ENCODE data around the gene TAF3. TPM values are rescaled to one million over a fixed set of nuclear protein-coding genes. Genes with fewer than 3 reads are reported as not detected.

Gene TAF3
- total RNA-seq, 2 experiments from 2014 or later: 12.2 to 17.7 TPM

DNA sequence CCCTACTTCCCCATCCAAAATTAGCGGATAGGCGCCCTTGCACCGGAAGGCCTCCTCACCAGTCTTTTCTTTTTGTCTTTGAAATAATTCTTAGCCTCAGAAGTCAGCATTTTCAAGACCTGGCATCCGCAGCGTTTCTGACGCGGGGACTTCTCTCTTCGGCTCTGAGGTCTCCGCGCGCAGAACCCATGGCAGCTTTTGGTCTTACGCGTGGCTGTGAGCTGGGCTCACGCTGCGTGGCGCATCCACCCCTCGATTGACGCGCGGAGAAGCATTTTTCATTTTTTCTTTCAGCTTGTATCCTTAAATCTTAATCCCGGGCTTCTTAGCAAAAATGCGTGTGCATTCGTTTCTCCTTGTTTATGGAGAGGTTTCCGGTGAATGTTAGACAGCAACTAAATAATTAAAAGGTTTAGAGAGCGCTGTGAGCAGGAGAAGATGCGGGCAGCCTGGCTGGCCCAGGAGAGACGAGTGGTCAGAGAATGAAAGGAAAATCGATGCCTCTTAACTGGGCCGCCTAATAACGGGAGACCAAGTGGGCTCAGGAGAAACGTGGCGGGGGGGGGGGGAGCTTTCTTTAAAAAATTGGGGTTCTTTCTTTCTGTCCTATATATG lies 234.1 kb downstream of the TAF3 start:
- Mint-ChIP-seq H3K4me3 (peak overlapping the region; percentile 96), H3K27me3 (peaks cover 28% of the 10 kb centered on the region), H3K36me3 (ENCODE audit: low read depth) (peaks cover 15% of the 10 kb centered on the region), H3K27ac (peak overlapping the region; percentile 53), H3K4me1 (peaks cover 39% of the 10 kb centered on the region), H3K9me3 (ENCODE audit: low read depth) (no peaks in the 10 kb centered on the region)
- intact Hi-C loops (cut with DNase I, micrococcal nuclease): loop anchor here (2.0 to 10.0 kb wide), 12 partner anchors 190 to 1850 kb away; partner anchors contain the start of genes ATP5F1C (in 1 of the 2) and PFKFB3 (in 1 of the 2)
- ChIA-PET POLR2A (no interaction called here), CTCF (interaction anchor here (1.0 to 1.3 kb wide), 2 partner anchors 11 to 446 kb away, joined by 3 read pairs; no protein-coding TSS in a partner anchor)
- ATAC-seq: no peak
- DNase-seq: peak; percentile 67

DNA sequence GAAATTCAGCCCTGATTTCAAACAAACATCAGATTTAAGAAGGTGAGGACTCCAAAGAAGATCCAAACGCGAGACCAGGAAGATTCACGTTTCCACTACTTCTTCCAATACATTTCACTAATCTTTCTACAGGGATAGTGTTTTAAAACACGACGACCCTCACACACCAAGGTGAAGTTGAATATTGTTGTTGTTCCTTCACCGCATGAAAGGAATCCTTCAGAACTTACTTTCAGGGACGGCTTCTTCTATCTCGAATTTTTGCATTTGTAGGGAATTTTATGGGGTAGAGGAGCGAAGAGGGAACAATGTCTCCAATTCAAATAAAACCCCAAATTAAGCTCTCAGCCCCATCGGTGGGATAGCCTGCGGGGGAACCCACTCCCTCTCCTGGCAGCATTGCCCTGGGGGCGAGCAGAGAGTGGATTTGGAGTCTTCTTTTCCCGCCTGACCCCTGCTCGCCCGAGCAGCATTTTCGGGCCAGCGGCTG lies 234.7 kb downstream of the TAF3 start:
- ChIA-PET CTCF (interaction anchor here (1.0 kb wide), 1 partner anchor 446 kb away, joined by 3 read pairs; no protein-coding TSS in a partner anchor), POLR2A (no interaction called here)
- H3K4me3 Mint-ChIP-seq: peak overlapping the region; percentile 96
- peaks cover 21% of the 10 kb centered on the region for H3K36me3 Mint-ChIP-seq (ENCODE audit: low read depth)
- H3K4me1 Mint-ChIP-seq: peaks cover 38% of the 10 kb centered on the region
- no peaks in the 10 kb centered on the region for H3K9me3 Mint-ChIP-seq (ENCODE audit: low read depth)
- H3K27ac Mint-ChIP-seq: no peak overlapping the region
- ATAC-seq (no peak), DNase-seq (no peak)
- intact Hi-C loops (cut with DNase I, micrococcal nuclease): loop anchor here (1.0 to 10.0 kb wide), 16 partner anchors 12 to 1851 kb away; partner anchors contain the start of genes ATP5F1C (in 1 of the 2) and PFKFB3 (in 1 of the 2)
- peaks cover 23% of the 10 kb centered on the region for H3K27me3 Mint-ChIP-seq

DNA sequence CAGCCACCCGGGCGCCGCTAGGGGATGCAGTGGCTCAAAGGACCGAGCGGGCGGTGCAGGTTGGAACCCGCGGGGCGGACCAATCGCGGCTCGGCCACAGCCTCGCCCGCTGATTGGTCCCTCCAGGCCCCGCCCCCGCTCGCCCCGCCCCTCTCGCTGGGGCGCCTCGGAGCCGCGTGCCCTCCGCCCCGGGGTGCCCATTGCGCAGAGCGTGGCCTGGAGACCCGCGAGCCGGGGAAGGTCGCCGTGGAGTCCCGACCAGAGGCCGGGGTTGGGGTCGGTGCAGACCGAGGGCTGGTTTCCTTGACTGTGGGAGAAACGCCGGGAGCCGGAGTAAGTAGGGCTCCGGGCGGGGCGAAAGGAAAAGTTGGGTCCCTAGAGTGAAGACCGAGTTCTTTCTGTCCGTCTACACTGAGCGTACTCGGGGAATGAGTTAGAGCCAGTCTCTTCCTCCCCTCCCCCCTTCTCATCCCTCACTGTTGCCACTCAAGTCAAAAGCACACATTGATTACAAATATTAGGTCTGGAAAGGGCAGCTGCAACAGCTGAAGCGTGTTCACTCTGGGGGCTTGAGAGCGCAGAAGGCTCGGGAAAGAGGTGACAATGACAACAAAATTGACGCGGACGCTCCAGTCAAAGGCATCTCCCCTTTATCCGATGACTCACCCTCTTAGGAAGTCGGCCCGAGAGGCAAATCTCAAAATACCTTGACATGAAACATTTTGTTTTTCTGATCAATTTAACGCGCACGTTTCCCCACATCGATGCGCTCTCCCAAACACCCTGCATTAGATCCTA lies 235.3 kb downstream of the TAF3 start:
- Mint-ChIP-seq H3K27me3 (peaks cover 18% of the 10 kb centered on the region), H3K9me3 (ENCODE audit: low read depth) (no peaks in the 10 kb centered on the region), H3K4me3 (peak overlapping the region; percentile 96), H3K27ac (peak overlapping the region; percentile 94), H3K4me1 (peaks cover 39% of the 10 kb centered on the region), H3K36me3 (ENCODE audit: low read depth) (peaks cover 27% of the 10 kb centered on the region)
- POLR2A ChIA-PET: interaction anchor here (0.6 kb wide), 2 partner anchors 12 to 13 kb away, joined by 3 to 4 read pairs; no protein-coding TSS in a partner anchor
- peak; percentile 98 for DNase-seq
- CTCF ChIA-PET: interaction anchor here (0.5 to 1.0 kb wide), 5 partner anchors 83 to 445 kb away, joined by 3 to 4 read pairs (median 3); no protein-coding TSS in a partner anchor
- peak; percentile 67 for ATAC-seq
- intact Hi-C loops (cut with DNase I, micrococcal nuclease): loop anchor here (1.0 to 10.0 kb wide), 19 partner anchors 12 to 1851 kb away; partner anchors contain the start of genes ATP5F1C (in 1 of the 2), PFKFB3 (in 1 of the 2) and TAF3 (in 1 of the 2)

DNA sequence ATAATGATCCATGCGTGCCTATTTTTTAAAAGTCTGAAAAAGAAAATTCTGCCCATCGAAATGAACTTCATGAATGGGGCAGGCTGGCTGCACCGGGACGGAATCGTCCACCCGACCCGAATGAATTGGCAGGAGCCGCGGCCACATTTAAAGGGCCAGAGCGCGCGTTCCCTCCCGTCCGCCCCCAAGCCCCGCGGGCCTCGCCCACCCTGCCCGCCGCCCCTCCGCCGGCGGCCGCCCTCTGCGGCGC lies 235.9 kb downstream of the TAF3 start:
- Mint-ChIP-seq H3K27me3 (peaks cover 14% of the 10 kb centered on the region), H3K4me1 (peaks cover 39% of the 10 kb centered on the region), H3K4me3 (peak overlapping the region; percentile 96), H3K9me3 (ENCODE audit: low read depth) (no peaks in the 10 kb centered on the region), H3K27ac (peak overlapping the region; percentile 94), H3K36me3 (ENCODE audit: low read depth) (peaks cover 33% of the 10 kb centered on the region)
- POLR2A ChIA-PET: interaction anchor here (0.6 kb wide), 3 partner anchors 12 to 23 kb away, joined by 3 to 4 read pairs (median 3); no protein-coding TSS in a partner anchor
- no peak for DNase-seq
- ATAC-seq: no peak
- CTCF ChIA-PET: interaction anchor here (0.5 to 1.0 kb wide), 4 partner anchors 82 to 378 kb away, joined by 3 to 4 read pairs (median 3); no protein-coding TSS in a partner anchor
- intact Hi-C loops (cut with DNase I, micrococcal nuclease): loop anchor here (1.0 to 10.0 kb wide), 12 partner anchors 188 to 1852 kb away; partner anchors contain the start of genes PFKFB3 (in 1 of the 2) and TAF3 (in 1 of the 2)

DNA sequence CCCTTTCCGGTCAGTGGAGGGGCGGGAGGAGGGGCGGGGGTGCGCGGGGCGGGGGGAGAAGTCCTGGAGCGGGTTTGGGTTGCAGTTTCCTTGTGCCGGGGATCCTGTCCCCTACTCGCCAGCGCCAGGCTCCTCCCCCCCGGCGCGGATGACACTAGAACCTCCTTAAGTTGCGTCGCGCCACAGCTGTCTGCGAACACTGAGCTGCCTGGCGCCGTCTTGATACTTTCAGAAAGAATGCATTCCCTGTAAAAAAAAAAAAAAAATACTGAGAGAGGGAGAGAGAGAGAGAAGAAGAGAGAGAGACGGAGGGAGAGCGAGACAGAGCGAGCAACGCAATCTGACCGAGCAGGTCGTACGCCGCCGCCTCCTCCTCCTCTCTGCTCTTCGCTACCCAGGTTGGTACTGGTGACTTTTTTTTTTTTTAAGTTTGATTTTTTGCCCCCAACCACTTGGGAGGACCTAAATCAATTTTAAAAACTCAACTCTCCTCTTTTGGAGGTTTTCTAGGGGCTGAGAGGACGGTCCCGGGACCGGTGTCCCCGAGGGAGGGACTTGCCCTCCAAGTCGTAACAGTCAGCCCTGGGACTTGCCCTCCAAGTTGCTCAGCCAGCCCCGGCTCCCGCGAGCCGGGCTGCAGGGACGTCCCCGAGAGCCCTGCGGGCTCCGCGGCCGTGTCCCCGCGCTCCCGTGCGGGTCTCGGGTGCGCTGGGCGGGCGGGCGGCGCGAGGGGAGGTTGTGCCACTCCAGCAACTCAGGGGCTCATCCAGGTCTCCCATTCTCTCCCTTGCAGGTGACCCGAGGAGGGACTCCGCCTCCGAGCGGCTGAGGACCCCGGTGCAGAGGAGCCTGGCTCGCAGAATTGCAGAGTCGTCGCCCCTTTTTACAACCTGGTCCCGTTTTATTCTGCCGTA lies 236.4 kb downstream of the TAF3 start, which contains the start of gene GATA3:
GATA3 (plus strand) TSS at position 195 of the 914 bp plus-strand sequence. CDS start 968 bp downstream, outside the sequence.
- peaks cover 37% of the 10 kb centered on the region for H3K36me3 Mint-ChIP-seq (ENCODE audit: low read depth)
- DNase-seq (peak; percentile 91), ATAC-seq (peak; percentile 55)
- no peaks in the 10 kb centered on the region for H3K9me3 Mint-ChIP-seq (ENCODE audit: low read depth)
- intact Hi-C loops (cut with DNase I, micrococcal nuclease): loop anchor here (1.0 to 10.0 kb wide), 14 partner anchors 128 to 1852 kb away; partner anchors contain the start of genes PFKFB3 (in 1 of the 2) and TAF3 (in 1 of the 2)
- H3K27me3 Mint-ChIP-seq: peaks cover 13% of the 10 kb centered on the region
- ChIA-PET POLR2A (interaction anchor here (0.6 kb wide), 1 partner anchor 22 kb away, joined by 3 read pairs; no protein-coding TSS in a partner anchor), CTCF (interaction anchor here (0.5 to 1.0 kb wide), 3 partner anchors 82 to 378 kb away, joined by 3 read pairs; no protein-coding TSS in a partner anchor)
- H3K4me3 Mint-ChIP-seq: peak within 1 kb of the TSS; percentile 96
- peaks cover 43% of the 10 kb centered on the region for H3K4me1 Mint-ChIP-seq
- peak within 1 kb of the TSS; percentile 97 for H3K27ac Mint-ChIP-seq

DNA sequence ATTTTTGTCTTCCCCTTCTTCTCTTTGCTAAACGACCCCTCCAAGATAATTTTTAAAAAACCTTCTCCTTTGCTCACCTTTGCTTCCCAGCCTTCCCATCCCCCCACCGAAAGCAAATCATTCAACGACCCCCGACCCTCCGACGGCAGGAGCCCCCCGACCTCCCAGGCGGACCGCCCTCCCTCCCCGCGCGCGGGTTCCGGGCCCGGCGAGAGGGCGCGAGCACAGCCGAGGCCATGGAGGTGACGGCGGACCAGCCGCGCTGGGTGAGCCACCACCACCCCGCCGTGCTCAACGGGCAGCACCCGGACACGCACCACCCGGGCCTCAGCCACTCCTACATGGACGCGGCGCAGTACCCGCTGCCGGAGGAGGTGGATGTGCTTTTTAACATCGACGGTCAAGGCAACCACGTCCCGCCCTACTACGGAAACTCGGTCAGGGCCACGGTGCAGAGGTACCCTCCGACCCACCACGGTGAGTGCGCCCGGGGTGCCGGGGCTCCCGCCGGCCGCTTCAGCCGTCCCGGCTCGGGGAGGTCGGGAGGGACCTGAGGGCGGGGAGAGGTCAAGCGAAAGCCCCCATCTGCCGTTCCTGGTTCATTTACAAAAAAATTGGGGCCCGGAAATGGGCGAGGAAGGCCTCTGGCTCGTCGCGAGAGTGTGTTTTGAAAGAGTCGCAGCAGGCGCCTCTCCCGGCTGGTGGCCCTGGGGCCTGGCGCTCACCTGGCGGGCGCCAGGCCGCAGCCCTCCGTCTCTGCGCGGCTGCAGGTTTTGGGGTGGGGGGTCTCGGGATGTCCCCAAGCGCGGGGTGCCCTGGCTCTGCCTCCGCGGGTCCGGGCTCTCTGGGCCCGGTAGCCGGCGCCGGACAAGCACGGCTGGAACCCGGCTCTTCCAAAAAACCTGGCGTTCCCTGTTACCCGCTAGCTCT lies 237.4 kb downstream of the TAF3 start:
- CTCF ChIA-PET: no interaction called here
- no peaks in the 10 kb centered on the region for H3K9me3 Mint-ChIP-seq (ENCODE audit: low read depth)
- ATAC-seq (no peak), DNase-seq (peak; percentile 65)
- H3K4me3 Mint-ChIP-seq: peak overlapping the region; percentile 96
- peaks cover 46% of the 10 kb centered on the region for H3K36me3 Mint-ChIP-seq (ENCODE audit: low read depth)
- H3K4me1 Mint-ChIP-seq: peaks cover 51% of the 10 kb centered on the region
- POLR2A ChIA-PET: no interaction called here
- H3K27ac Mint-ChIP-seq: peak overlapping the region; percentile 92
- intact Hi-C loops (cut with DNase I, micrococcal nuclease): loop anchor here (1.0 to 10.0 kb wide), 10 partner anchors 10 to 1239 kb away; no protein-coding TSS in a partner anchor
- peaks cover 13% of the 10 kb centered on the region for H3K27me3 Mint-ChIP-seq

DNA sequence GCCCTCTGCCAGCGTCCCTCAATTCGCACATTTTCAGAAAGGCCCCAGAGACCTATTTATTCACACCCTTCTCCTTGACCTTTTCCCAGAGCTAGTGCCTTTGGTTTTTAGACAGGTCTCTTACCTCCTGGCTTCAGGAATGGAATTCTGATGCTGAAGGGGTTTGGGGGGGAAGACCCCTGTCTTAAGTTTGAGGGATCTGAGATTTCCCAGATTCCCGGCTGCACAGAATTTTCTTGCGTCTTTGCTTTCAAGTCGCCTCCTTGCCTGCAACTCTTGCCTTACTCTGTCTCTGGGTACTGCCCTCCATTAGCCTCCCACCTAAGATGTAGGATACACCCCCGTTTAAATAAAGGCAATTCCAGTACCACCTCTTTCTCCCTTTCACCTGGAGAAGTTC lies 238.1 kb downstream of the TAF3 start:
- ChIA-PET CTCF (interaction anchor here (0.6 kb wide), 1 partner anchor 269 kb away, joined by 3 read pairs; no protein-coding TSS in a partner anchor), POLR2A (no interaction called here)
- Mint-ChIP-seq H3K4me3 (peak overlapping the region; percentile 96), H3K27ac (peak overlapping the region; percentile 98), H3K4me1 (peaks cover 58% of the 10 kb centered on the region), H3K36me3 (ENCODE audit: low read depth) (peaks cover 53% of the 10 kb centered on the region), H3K27me3 (peaks cover 13% of the 10 kb centered on the region), H3K9me3 (ENCODE audit: low read depth) (no peaks in the 10 kb centered on the region)
- intact Hi-C loops (cut with DNase I, micrococcal nuclease): loop anchor here (1.0 to 10.0 kb wide), 9 partner anchors 9 to 1238 kb away; no protein-coding TSS in a partner anchor
- DNase-seq: no peak
- no peak for ATAC-seq

DNA sequence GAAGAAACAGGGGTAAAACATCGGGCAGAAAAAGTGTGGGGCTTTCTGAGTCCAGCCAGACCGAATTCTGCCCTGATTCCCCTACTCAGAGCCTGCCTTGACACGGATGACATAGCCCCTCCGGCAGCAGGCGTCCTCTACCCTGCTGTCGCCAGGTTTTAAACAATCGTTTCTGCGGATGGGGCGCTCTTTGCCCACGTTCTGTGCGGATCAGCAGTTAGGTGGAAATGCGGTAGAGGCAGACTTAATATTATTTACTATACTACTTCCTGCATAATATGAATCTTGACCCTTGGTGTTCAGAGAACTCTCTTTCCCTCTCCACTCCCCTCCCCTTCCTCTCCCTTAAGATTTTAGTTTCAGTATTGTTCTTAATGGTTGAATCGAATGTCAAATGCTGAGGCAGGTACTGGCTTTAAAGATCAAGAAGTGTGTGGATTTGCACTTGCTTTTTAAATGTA lies 238.6 kb downstream of the TAF3 start:
- DNase-seq (peak; percentile 78), ATAC-seq (peak; percentile 17)
- POLR2A ChIA-PET: interaction anchor here (0.6 kb wide), 1 partner anchor 1884 kb away, joined by 3 read pairs; no protein-coding TSS in a partner anchor
- intact Hi-C loops (cut with DNase I, micrococcal nuclease): loop anchor here (1.0 to 10.0 kb wide), 9 partner anchors 8 to 1238 kb away; no protein-coding TSS in a partner anchor
- Mint-ChIP-seq H3K36me3 (ENCODE audit: low read depth) (peaks cover 56% of the 10 kb centered on the region), H3K4me1 (peaks cover 62% of the 10 kb centered on the region), H3K27ac (peak overlapping the region; percentile 98), H3K4me3 (peak overlapping the region; percentile 96), H3K27me3 (peaks cover 12% of the 10 kb centered on the region), H3K9me3 (ENCODE audit: low read depth) (no peaks in the 10 kb centered on the region)
- CTCF ChIA-PET: interaction anchor here (0.6 to 1.1 kb wide), 2 partner anchors 268 to 276 kb away, joined by 3 read pairs; no protein-coding TSS in a partner anchor

DNA sequence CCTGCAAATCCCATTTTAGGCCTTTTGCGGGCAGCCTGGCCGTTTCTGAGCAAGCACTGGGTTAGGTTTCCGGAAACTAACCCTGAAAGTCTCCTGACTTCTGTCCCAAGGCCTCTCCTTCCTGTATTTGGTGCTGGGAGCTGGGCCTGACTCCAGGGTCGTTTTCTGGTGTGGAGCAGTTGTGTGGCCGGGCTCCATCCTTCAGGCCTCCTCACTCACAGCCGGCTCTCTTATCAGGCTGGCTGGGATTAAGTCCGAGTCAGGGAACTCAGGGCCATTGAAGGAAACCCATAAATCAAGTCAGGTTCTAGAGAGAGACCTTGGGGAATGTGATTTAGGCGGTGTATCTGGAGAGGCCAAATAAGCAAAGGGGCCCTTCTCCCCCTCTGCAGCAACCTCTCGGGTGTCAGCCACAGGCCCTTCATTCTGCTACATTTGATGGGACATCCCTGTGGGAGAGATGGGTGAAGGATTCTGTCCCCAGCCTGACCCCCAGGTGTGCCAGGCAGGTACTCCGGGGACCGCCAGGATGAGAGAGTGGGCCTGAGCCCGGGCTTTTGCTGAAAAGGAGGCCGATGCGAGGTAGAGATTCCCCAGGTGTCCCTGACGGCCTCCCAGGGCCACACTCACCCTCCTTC lies 239.4 kb downstream of the TAF3 start:
- intact Hi-C loops (cut with DNase I, micrococcal nuclease): loop anchor here (2.0 to 10.0 kb wide), 8 partner anchors 13 to 1237 kb away; no protein-coding TSS in a partner anchor
- DNase-seq (peak; percentile 30), ATAC-seq (no peak)
- peak overlapping the region; percentile 96 for H3K4me3 Mint-ChIP-seq
- H3K27ac Mint-ChIP-seq: peak overlapping the region; percentile 98
- CTCF ChIA-PET: interaction anchor here (1.1 kb wide), 1 partner anchor 275 kb away, joined by 3 read pairs; no protein-coding TSS in a partner anchor
- H3K9me3 Mint-ChIP-seq (ENCODE audit: low read depth): no peaks in the 10 kb centered on the region
- POLR2A ChIA-PET: no interaction called here
- peaks cover 62% of the 10 kb centered on the region for H3K4me1 Mint-ChIP-seq
- peaks cover 64% of the 10 kb centered on the region for H3K36me3 Mint-ChIP-seq (ENCODE audit: low read depth)
- peaks cover 4% of the 10 kb centered on the region for H3K27me3 Mint-ChIP-seq
